ENCODE data around the gene COL9A2.

- TF ChIP-seq ISL1 (CRISPR knock-in tag; IDR thresholded peaks at IDR 0.05) (no peak), ARNTL (CRISPR knock-in tag; IDR thresholded peaks at IDR 0.05; ENCODE audit: borderline replicate concordance, low read depth) (no peak), TOX (CRISPR knock-in tag; IDR thresholded peaks at IDR 0.05; ENCODE audit: borderline replicate concordance) (no peak), PATZ1 (CRISPR knock-in tag; IDR thresholded peaks at IDR 0.05; ENCODE audit: borderline replicate concordance) (no peak), CREB5 (CRISPR knock-in tag; IDR thresholded peaks at IDR 0.05; ENCODE audit: low read depth) (no peak), POU6F1 (CRISPR knock-in tag; IDR thresholded peaks at IDR 0.05; ENCODE audit: borderline replicate concordance, low read depth) (no peak), OSR1 (CRISPR knock-in tag; IDR thresholded peaks at IDR 0.05) (no peak), ZNF70 (CRISPR knock-in tag; IDR thresholded peaks at IDR 0.05) (no peak), TCF4 (CRISPR knock-in tag; IDR thresholded peaks at IDR 0.05; ENCODE audit: borderline replicate concordance) (no peak)
Measured at GRCh38 chr1:40258445-40258769, 58.7 kb downstream of the COL9A2 start.

Measured in SK-N-SH treated with all-trans-retinoic acid at 6 μM for 48 hours (cell line).